GM21390 (cell line): ENCODE results near the gene RNF128.
"Not testable (repeated sequence)": the region's sequence is repeated elsewhere in the genome, so short reads cannot be mapped to it uniquely, and the experiment has no call there.

ENCODE experiments used
- ATAC-seq: cut with Tn5 transposase; IDR thresholded peaks from one replicate; pipeline ENCODE4 v1.9.1; 2021; ENCODE audit not compliant: unreplicated experiment

Gene RNF128

DNA sequence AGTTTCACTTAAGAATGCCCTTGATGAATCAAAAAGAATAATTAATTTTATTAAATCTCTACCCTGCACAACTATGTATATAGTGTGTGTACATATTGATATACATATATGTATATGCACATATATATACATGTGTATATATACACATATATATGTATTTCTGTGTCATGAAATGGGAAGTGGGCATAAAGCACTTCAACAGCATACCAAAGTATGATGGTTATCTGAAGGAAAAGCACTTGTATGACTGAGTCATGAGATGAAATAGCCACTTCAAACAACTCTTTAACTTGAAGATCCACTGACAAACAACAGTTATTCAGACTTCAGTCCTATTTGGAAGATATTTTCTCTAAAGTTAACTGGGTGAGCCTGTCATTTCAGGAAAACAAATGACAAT is 16.3 kb downstream of the RNF128 start:
- ATAC-seq, result no peak

- no peak for ATAC-seq
Observed at GRCh38 chrX:106748377-106748776, 21.9 kb downstream of the RNF128 start.

- ATAC-seq, result no peak
Observed at GRCh38 chrX:106751407-106751806, 24.9 kb downstream of the RNF128 start.

DNA sequence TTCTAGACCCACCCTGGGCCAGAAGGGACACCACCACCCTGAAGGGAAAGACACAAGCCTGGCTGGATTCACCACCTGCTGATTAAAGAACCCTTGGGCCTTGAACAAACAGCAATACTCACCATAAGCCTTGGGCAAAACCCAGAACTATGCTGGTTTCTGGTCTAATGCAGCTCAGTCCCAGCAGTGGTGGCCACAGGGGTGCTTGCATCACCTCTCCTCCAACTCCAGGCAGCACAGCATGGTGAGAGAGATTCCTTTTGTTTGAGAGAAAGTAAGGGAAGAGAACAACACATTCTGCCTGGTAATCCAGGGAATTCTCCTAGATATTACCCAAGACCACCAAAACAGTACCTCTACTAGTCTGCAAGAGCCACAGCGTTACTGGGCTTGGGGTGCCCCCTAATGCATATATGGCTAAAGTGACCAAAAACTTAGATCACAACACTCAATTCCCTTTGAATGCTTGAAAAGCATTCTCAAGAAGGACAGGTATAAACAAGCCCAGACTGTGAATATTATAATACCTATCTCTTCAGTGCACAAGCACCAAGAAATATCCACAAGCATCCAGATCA is 25.7 kb downstream of the RNF128 start:
- no peak for ATAC-seq

- not testable (repeated sequence) for ATAC-seq
Observed at GRCh38 chrX:106769288-106769687, 42.8 kb downstream of the RNF128 start.

- ATAC-seq, result no peak
Observed at GRCh38 chrX:106774981-106775380, 48.5 kb downstream of the RNF128 start.

GRCh38 chrX:106780264-106780663 is 53.8 kb downstream of the RNF128 start:
- ATAC-seq, result no peak

GRCh38 chrX:106780664-106781377 is 54.3 kb downstream of the RNF128 start:
- ATAC-seq, result no peak

- no peak for ATAC-seq
Observed at GRCh38 chrX:106783716-106784115, 57.2 kb downstream of the RNF128 start.

GRCh38 chrX:106791495-106791894 is 65.0 kb downstream of the RNF128 start:
- no peak for ATAC-seq

DNA sequence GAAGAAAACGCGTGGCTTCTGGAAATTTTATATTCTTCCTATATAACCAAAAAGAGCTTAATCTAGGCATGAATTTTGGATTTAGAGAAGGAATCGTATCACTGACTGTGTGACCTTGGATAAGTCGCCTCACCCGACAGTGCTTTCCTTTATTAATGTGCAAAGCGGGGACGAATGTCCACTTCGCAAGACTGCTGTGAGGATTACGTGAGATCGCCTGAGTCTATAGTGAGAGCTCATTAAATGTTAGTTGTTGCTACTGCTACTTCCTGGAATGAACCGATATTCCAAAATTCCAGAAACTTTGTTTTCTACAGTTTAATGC is 75.5 kb downstream of the RNF128 start:
- ATAC-seq, result no peak

DNA sequence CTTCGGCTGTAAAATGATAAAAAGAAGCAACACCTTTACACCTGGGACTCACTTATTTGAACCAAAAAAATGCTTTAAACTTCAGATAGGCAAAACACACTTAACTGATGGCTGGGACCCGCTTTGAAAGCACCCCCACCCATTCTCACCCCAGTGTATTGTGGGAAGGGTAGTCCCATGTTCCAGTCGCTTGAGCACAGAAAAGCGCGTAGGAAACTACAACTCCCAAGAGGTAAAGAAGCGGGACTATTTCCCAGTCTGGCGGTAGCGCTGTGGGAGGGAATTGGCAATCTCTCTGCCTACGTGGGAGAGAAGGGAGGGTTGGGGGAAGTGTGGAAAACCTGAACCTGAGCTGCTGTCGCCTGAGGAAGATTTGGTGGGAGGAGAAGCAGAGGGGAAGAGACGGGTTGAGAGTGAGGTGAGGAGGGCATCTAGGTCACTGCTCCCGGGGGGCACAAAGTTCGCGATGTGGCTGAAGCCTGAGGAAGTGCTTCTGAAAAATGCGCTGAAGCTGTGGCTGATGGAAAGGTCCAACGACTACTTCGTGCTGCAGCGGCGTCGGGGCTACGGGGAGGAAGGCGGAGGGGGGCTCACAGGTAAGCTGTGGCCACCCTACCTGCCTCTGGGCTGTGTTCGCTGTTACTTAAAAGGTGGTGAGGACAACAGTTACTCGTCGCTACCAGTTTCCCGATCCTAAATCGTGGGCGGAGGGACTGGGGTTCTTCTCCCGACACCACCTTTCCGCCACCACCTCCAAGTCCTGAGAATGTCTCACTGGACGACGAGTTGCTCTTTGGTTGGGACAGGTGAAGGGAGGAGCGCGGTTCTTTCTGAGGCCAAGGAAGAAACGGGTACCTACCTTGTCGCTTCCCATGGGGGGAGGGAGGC is 76.1 kb downstream of the RNF128 start, which contains the start of gene TBC1D8B:
Gene TBC1D8B (plus strand): TSS at position 286 of the 888 bp plus-strand sequence. CDS start 181 bp downstream, at position 467.
- ATAC-seq, result peak; percentile 98

DNA sequence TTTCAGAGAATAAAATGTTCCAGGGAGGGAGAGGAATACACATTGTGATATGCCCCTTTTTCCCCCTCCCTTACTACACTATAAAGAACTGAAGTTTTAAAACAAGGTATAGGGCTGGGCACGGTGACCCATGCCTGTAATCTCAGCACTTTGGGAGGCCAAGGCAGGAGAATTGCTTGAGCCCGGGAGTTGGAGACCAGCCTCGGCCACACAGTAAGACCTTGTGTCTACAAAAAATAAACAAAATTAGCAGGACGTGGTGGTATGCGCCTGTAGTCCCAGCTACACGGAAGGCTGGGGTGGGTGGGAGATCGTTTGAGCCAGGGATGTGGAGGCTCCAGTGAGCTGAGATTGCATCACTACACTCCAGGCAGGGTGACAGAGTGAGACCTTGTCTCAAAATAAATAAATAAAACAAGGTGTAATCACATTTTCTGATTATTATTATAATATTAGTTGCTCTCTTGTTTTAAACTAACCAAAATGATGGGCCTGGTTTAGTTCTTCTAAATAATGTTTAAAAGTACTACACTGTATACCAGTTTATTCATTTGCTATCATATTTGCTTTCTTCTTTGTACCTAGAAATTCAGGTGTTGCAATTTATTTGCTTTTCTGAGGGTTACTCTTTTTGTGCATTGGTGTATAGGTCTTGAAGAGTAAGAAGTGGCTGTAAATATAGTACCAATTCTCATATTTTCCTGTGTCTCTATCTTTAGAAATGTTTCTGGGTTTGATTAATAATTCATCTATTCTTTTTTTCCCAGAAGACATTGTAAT is 84.8 kb downstream of the RNF128 start:
- no peak for ATAC-seq

GRCh38 chrX:106812930-106813329 is 86.4 kb downstream of the RNF128 start:
- not testable (repeated sequence) for ATAC-seq

DNA sequence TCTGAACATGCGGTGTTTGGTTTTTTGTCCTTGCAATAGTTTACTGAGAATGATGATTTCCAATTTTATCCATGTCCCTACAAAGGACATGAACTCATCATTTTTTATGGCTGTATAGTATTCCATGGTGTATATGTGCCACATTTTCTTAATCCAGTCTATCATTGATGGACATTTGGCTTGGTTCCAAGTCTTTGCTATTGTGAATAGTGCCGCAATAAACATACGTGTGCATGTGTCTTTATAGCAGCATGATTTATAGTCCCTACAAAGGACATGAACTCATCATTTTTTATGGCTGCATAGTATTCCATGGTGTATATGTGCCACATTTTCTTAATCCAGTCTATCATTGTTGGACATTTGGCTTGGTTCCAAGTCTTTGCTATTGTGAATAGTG is 87.6 kb downstream of the RNF128 start:
- ATAC-seq, result not testable (repeated sequence)
